GM19468 (cell line): ENCODE results near the gene IFT20.
A peak's percentile ranks its signal among the peaks of the same experiment; 100 is the strongest.
"Not testable (repeated sequence)": the region's sequence is repeated elsewhere in the genome, so short reads cannot be mapped to it uniquely, and the experiment has no call there.

Experiments used
- ATAC-seq: cut with Tn5 transposase; IDR thresholded peaks from one replicate; pipeline ENCODE4 v1.9.1; 2021; ENCODE audit warnings: mild to moderate bottlenecking, moderate library complexity, moderate number of reproducible peaks; ENCODE audit not compliant: unreplicated experiment; ENCODE audit errors: extremely low read depth

The IFT20 gene

GRCh38 chr17:28364665-28365363 lies 29.5 kb upstream of the IFT20 start, which contains the start of gene SEBOX:
Gene SEBOX (minus strand): TSS chr17:28365199. CDS start chr17:28365151, 48 bp downstream.
- no peak for ATAC-seq

DNA sequence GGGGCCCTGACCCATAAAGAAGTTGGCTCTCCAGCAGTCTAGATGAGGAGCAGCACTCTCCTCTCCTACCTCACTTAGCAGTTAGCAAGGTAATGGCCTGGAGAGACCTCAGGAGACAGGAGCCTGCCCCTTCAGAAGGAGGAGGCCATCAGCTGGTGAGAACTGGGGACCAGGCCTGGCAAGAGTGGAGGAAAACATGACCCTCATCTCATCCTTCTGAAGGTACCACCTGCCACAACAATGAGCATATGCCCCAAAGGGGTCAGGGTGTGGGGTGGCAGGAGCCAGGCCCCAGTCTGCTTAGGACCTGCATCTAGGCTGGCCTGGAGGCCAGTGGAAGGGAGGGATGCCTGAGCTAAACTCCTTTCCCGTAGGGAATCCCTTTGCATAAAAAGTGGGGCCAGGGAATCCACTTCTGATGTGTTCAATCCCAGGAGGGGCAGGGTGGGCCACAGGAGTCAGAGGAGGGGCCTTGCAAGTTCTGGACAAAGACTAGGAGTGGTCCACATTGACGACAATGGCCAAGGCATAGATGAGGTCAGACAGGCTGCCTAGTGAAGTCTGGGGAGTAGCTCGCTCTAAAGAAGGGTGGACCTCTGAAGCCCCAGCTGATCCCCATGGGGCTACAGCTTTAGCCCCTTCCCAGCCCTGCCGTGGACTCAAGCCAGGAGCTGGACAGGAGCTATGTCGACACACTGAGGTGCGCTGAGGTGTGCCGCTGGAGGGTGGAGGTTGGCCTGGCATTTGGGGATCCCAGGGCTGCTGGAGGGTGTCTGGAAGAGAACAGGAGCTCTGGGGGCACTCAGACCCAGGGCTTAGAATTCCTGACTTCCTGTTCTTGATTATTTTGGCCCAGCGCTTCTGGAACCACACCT lies 28.7 kb upstream of the IFT20 start:
- no peak for ATAC-seq

DNA sequence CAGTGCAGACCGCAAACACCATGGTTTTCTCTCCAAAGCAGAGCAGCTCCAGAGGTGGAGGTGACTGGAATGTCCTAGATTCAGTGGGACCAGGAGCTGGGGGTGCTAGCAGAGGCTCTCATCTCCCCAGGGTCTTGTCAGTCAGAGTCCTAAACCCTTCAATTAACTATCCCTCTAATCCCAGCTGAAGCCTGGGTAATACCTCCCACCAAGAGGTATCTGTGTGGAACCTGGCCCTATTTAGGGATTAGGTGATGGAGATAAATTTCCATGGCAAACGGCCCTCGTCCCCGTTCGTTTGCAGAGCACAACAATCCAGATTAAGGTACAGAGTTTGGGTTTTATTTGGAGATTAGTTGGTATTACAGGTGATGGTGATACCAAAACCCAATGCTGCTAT lies 27.9 kb upstream of the IFT20 start:
- no peak for ATAC-seq

GRCh38 chr17:28357901-28358197 lies 22.6 kb upstream of the IFT20 start:
- ATAC-seq, result no peak

GRCh38 chr17:28357061-28357900 lies 22.0 kb upstream of the IFT20 start, which contains the start of gene POLDIP2:
Gene POLDIP2 (minus strand): TSS chr17:28357527. CDS start chr17:28357448, 79 bp downstream.
- ATAC-seq, result peak; percentile 88

DNA sequence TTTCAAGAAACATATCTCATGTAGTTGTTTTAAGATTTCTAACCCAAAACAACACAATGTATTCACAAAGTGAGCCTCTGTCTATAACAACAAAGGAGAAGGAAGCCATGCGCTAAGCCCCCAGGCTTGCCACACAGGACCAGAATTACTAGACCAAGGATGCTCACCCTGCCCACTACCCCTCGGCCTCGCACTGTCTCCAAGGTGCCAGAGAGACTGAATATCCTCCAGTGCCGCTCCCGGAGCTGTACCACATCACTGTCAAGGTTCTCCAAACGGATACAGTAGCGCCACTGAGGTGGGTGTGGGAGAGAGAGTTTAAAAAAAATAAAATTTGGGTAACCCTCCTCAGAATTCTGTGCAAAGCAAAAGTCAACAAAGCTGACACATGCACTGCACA lies 15.0 kb upstream of the IFT20 start:
- ATAC-seq, result no peak

GRCh38 chr17:28348979-28349378 lies 13.7 kb upstream of the IFT20 start:
- ATAC-seq, result no peak

DNA sequence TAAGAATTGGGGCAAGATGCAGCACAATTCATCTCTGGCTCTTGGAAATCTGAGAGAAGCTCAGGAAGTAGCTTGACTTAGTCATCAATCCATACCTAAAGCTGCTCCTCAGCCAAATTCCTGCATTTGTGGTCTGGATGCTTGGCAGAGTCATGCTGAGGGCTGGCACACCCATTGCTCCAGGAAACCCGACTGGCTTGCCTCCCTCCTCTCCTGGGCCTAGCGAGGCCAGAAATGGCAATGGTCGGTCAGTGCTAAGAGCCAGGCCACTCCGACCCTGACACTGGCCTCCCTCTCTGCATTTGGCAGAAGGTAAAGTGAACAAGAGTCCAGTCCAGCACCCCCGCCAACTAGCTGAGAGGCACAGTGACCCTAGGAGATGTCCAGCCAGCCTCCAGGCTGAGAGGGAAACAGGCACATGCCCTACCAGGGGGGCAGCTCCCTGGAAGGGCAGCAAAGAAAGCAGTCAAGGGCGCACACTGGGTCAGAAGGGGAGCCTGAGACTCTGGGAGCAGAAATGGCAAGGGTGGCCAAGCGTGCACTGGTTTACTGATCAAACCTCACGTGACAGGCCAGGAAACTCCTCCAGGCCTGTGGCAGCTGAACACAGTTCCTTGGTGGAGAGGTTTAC lies 12.1 kb upstream of the IFT20 start:
- ATAC-seq, result no peak

- ATAC-seq, result no peak
Observed at GRCh38 chr17:28346746-28347246, 11.5 kb upstream of the IFT20 start.

- ATAC-seq, result no peak
Observed at GRCh38 chr17:28346199-28346580, 10.9 kb upstream of the IFT20 start.

DNA sequence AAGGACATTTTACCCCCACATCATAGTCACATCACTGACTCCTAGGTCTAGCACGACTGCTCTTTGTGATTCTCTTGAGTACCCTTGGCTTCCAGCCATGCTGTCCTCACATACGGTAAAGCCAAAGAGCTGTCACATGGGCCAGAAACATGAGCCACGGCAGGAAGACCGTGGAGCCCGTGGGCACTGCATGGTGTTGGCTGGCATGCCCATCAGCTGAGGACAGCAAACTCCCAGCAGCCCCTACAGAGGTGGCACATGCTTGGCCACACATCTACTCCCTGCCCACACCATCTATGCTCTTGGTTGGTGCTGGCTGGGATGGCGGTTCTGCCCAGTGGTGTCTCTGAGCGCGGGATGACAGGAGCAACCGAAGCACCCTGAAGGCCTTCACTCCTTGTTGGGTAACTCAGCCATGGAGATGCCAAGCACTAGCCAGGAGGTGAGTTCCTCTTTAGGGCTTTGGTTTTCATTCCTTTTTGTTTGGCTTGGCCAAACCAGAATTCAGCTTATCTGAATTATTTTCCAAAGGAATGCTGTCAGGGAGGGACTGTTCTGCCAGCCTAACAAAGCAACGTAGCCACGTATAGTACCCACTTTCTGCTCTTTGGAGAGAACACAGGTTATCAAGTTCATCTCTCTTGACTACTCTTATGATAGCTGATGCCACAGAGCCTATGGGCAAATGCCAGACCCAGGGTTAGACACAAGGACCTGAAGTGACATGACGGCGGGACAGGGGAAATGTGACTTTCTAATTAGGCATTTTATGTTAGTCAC lies 10.3 kb upstream of the IFT20 start:
- no peak for ATAC-seq

- ATAC-seq, result no peak
Observed at GRCh38 chr17:28344435-28344901, 9.2 kb upstream of the IFT20 start.

DNA sequence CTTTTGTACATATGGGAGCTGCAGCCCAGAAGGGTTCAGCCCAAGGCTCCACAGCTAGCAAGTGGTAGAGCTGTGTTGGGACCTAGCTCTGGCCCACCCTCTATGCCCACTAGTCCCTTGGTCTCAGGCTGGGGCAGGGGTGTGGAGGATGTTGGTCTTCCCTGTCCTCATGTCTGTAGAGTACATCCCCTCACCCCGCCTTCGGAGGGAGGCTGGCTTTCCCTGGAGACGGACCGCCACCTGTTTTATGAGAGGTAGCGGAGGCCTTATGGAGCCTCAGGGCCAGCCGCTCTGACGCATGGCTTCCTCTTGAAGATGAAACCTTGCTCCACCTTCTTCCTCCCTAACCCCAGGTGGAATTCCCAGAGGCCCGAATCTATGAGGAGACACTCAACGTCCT lies 8.7 kb upstream of the IFT20 start:
- ATAC-seq, result no peak

- ATAC-seq, result no peak
Observed at GRCh38 chr17:28343491-28343932, 8.2 kb upstream of the IFT20 start.

DNA sequence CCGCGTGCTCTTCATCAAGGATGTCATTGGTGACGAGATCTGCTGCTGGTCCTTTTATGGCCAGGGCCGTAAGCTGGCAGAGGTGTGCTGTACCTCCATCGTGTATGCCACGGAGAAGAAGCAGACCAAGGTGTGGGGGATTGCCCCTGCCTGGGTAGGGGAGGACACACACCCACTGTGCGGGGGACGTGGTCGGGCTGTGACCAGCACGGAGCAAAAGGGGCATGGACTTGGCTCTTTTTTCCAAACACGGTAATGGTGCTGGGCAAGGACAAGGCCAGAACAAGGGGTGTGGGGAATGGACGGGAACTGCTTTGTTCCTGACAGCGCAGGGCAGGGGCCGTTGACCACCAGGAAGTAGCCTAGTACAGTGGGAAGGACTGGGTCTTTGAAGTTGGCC lies 7.0 kb upstream of the IFT20 start:
- ATAC-seq, result no peak

- no peak for ATAC-seq
Observed at GRCh38 chr17:28341516-28341915, 6.2 kb upstream of the IFT20 start.

- ATAC-seq, result no peak
Observed at GRCh38 chr17:28340374-28340773, 5.1 kb upstream of the IFT20 start.

- no peak for ATAC-seq
Observed at GRCh38 chr17:28339431-28339830, 4.2 kb upstream of the IFT20 start.

DNA sequence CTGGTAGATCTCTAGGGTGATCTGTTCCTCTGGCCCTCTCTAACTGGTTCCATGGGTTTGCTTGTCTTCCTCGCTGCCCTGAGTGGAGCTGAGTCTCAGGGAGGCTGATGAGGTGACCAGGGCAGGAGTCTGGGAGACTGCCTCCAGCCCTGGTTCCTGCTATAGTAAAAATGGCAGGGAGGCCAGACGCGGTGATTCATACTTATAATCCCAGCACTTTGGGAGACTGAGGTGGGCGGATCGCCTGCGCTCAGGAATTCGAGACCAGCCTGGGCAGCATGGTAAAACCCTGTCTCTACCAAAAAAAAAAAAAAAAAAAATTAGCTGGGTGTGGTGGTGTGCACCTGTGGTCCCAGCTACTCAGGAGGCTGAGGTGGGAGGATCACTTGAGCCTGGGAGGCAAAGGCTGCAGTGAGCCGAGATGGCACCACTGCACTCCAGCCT lies 3.5 kb upstream of the IFT20 start:
- ATAC-seq, result not testable (repeated sequence)
